Measurements from ENCODE around the gene SPACDR.

- TF ChIP-seq, protein P1, sequence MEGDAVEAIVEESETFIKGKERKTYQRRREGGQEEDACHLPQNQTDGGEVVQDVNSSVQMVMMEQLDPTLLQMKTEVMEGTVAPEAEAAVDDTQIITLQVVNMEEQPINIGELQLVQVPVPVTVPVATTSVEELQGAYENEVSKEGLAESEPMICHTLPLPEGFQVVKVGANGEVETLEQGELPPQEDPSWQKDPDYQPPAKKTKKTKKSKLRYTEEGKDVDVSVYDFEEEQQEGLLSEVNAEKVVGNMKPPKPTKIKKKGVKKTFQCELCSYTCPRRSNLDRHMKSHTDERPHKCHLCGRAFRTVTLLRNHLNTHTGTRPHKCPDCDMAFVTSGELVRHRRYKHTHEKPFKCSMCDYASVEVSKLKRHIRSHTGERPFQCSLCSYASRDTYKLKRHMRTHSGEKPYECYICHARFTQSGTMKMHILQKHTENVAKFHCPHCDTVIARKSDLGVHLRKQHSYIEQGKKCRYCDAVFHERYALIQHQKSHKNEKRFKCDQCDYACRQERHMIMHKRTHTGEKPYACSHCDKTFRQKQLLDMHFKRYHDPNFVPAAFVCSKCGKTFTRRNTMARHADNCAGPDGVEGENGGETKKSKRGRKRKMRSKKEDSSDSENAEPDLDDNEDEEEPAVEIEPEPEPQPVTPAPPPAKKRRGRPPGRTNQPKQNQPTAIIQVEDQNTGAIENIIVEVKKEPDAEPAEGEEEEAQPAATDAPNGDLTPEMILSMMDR (IDR thresholded peaks at IDR 0.05): no peak
- TF ChIP-seq EZH2 (IDR thresholded peaks at IDR 0.05) (no peak), EZH2phosphoT487 (IDR thresholded peaks at IDR 0.05) (no peak)
Measured at GRCh38 chr7:100438172-100438571, 25.9 kb downstream of the SPACDR start.

All from neural progenitor cell (in vitro differentiated cells).